ENCODE results near the gene TMPRSS9.
A peak's percentile ranks its signal among the peaks of the same experiment; 100 is the strongest.

DNA sequence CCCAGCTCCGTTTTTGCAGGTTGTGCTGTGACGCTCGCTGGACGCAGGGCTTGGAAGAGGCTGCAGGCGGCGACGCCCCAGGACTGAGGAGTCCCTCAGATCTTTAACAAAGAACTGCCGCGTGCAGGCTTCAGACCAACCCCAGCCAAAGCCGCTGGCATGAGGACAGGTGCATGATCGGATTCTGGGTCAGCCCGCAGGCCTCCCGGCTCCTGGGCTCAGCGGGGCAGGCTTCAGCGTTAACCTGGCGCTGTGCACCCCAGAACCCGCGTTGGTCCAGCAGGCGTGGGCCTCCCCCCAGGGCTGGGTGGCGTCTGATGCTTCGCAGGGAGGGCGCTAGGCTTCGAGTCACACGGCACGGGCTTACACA is 68.2 kb downstream of the TMPRSS9 start:
- TF ChIP-seq CTCF (IDR thresholded peaks at IDR 0.05) (no peak), POLR2AphosphoS5 (IDR thresholded peaks at IDR 0.05; ENCODE audit: low read depth, low read length) (0 out of 2 replicates have a peak, but pooled peaks have one; percentile 23), SIN3A (IDR thresholded peaks at IDR 0.05; ENCODE audit: borderline replicate concordance, insufficient read depth, low read depth, low read length) (no peak; the same call in 1 of the 2 replicates), REST (IDR thresholded peaks at IDR 0.05; ENCODE audit: insufficient read depth in 1 of 2, low read depth in 2 of 2, low read length in 1 of 2) (no peak)
